Measurements from ENCODE around the gene NCKIPSD.

Gene NCKIPSD

DNA sequence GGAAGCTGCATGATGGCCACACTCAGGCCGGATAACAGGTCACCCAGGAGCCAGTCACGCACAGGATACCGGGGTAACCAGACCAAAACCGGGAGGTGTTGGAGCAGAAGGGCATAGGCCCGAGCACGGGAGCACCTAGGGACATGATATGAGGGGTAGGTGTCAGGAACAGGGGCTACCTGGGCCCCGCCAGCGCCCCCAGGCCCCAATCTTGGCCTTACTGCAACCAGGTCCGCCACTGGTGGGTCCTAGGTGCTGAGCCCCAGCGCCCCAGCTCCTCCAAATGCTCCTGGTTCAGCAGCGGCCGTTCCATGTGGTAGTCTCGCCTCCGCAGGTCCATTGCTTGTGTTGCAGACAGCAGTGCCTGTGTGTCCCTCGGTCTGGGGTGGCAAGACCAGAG is 52.5 kb downstream of the NCKIPSD start:
- H3K27ac ChIP-seq (ENCODE audit: low read depth, low read length): no peak overlapping the region
- no peaks in the 10 kb centered on the region for H3K4me1 ChIP-seq (ENCODE audit: control insufficient read depth, insufficient read depth, low read length)
- H3K27me3 ChIP-seq (ENCODE audit: control insufficient read depth, insufficient read depth, low read length): no peaks in the 10 kb centered on the region
- peaks cover 22% of the 10 kb centered on the region for H3K36me3 ChIP-seq (ENCODE audit: control insufficient read depth, insufficient read depth, low read length)
- H3K4me3 ChIP-seq (ENCODE audit: low read length): no peak overlapping the region
- H3K9ac ChIP-seq (ENCODE audit: low read length): no peak overlapping the region

DNA sequence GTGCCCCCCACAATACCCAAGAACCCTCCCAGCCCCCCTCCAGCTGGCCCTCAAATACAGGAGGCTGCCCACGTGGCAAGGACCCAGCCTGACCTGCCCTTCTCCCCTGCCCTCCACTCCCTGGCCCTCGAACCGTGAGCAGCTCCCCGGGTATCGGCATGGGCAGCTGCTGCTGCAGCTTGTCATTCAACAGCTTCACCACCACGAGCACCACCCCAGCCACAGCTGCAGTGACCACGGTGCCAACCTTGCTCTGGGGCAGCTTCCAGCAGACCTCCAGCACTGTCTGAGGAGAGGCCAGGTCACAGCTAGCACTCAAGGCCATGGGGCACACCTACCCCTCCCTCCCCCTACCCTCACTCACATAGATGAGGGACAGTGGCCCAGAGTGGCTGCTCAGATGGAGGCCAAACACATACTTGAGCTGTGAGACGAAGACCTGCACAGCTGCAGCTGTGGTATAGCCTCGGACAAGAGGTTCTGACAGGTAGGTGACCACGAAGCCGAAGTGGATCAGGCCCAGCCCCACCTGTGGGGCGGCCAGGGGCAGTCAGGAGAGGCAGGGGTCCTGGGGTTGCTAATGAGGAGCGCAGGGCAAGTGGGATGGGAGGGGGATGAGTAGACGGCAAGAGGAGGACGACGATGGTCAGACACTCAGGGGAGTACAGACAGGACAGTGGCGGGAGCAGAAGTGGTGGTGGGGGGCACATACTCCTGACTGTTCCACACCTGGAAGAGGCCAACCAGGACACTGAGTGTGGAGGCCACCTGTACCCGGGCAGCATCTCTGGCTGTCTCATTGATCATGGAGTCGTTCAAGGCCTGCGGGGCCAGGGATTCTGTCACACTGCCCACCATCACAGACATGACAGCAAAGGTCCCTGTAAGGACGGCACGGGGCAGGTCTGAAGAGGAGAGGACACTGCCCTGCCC is 53.9 kb downstream of the NCKIPSD start:
- Histone ChIP-seq H3K27ac (ENCODE audit: low read depth, low read length) (no peak overlapping the region), H3K4me3 (ENCODE audit: low read length) (no peak overlapping the region), H3K9ac (ENCODE audit: low read length) (no peak overlapping the region), H3K36me3 (ENCODE audit: control insufficient read depth, insufficient read depth, low read length) (peaks cover 29% of the 10 kb centered on the region), H3K27me3 (ENCODE audit: control insufficient read depth, insufficient read depth, low read length) (no peaks in the 10 kb centered on the region), H3K4me1 (ENCODE audit: control insufficient read depth, insufficient read depth, low read length) (no peaks in the 10 kb centered on the region)

DNA sequence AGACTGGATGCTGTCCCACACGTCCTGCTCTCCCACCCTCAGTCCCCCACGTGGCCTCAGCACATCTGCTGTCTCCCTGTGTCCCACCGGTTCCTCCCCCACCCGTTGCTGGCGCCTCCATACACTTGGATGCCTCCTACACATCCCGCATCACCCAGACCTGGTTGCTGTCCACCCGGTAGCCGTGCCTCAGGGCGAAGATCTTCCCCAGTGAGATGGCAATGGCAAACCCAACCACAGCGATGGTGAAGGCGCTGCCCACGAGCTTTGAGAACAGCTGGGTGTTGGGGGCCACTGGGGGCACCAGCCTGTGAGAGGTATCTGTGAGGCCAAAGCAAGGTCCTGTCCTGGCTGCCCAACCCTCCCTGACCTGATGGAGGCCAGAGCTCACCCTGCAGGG is 54.9 kb downstream of the NCKIPSD start:
- Histone ChIP-seq H3K9ac (ENCODE audit: low read length) (no peak overlapping the region), H3K4me1 (ENCODE audit: control insufficient read depth, insufficient read depth, low read length) (no peaks in the 10 kb centered on the region), H3K27ac (ENCODE audit: low read depth, low read length) (no peak overlapping the region), H3K27me3 (ENCODE audit: control insufficient read depth, insufficient read depth, low read length) (no peaks in the 10 kb centered on the region), H3K4me3 (ENCODE audit: low read length) (no peak overlapping the region), H3K36me3 (ENCODE audit: control insufficient read depth, insufficient read depth, low read length) (peaks cover 29% of the 10 kb centered on the region)

DNA sequence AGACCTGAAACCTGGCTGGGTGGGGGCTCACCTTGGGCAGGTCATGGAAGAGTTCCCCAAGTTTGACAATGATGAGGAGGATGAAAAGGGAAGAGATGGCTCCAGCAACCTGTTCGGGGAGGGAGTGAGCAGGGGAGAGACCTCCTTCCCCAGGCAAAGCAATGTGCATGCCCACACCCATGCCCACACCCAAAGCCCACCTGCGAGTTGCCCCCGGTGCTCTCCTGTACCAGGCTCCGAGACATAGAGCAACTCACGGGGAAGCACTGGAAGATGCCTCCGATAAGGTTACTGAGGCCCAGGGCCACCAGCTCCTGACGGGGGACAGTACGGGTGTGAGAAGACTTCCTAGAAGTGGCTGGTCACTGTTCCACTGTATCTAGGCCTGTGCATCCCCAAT is 55.3 kb downstream of the NCKIPSD start:
- no peaks in the 10 kb centered on the region for H3K27me3 ChIP-seq (ENCODE audit: control insufficient read depth, insufficient read depth, low read length)
- peaks cover 29% of the 10 kb centered on the region for H3K36me3 ChIP-seq (ENCODE audit: control insufficient read depth, insufficient read depth, low read length)
- H3K27ac ChIP-seq (ENCODE audit: low read depth, low read length): no peak overlapping the region
- H3K4me1 ChIP-seq (ENCODE audit: control insufficient read depth, insufficient read depth, low read length): no peaks in the 10 kb centered on the region
- no peak overlapping the region for H3K9ac ChIP-seq (ENCODE audit: low read length)
- H3K4me3 ChIP-seq (ENCODE audit: low read length): no peak overlapping the region

DNA sequence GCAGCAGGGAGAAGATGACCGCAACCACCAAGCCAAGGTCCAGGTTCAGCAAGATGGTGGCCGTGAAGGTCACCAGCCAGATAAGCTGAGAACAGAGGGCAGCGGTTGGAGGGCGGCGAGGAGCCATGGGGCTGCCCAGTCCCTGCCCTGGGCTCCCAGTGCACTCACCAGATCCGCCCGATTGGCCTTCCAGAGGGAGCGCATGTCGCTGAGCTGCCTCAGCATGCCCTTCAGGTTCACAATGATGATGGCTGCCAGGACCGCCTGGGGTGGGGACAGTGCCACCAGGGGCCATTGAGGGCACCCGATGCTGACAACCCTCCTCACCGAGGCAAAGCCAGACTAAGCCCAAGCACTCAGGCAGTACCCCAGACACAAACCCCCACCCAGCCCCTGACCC is 55.8 kb downstream of the NCKIPSD start:
- Histone ChIP-seq H3K4me3 (ENCODE audit: low read length) (no peak overlapping the region), H3K27ac (ENCODE audit: low read depth, low read length) (no peak overlapping the region), H3K9ac (ENCODE audit: low read length) (no peak overlapping the region), H3K27me3 (ENCODE audit: control insufficient read depth, insufficient read depth, low read length) (no peaks in the 10 kb centered on the region), H3K36me3 (ENCODE audit: control insufficient read depth, insufficient read depth, low read length) (peaks cover 29% of the 10 kb centered on the region), H3K4me1 (ENCODE audit: control insufficient read depth, insufficient read depth, low read length) (no peaks in the 10 kb centered on the region)

DNA sequence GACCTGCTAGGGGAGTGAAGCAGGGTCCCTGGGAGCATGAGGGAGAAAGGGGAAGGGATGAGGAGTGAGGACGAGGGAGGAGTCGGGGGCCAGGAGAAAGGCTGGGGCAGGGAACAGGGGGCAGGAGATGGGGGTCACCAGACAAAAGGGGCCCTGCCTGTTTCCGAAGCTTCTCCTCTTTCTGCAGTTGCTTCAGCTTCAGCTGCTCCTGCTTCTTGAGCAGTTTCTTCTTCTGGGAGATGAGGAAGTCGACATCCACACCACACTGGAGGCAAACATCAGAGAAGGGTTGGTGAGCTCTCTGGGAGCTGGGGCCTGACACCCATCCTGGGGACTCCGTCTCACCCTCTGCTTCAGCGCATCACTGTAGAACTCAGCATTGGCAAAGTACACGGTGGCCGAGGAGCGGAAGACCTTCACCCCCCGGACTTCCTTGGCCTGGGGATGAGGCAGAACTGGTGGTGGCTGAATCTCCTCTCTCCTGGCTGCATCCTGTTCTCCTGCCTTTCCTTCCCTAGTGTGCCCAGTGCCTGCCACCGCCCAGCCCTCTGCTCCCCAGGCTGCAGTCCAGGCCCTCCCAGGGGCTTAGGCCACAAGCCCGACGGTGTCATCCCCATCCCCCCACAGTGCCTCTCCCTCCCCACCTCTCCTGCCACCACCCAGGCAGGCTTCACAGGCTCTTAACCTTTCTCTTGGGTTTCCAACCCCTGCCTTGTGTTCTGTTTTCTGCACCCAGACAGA is 57.3 kb downstream of the NCKIPSD start:
- Histone ChIP-seq H3K27me3 (ENCODE audit: control insufficient read depth, insufficient read depth, low read length) (no peaks in the 10 kb centered on the region), H3K9ac (ENCODE audit: low read length) (no peak overlapping the region), H3K36me3 (ENCODE audit: control insufficient read depth, insufficient read depth, low read length) (peaks cover 29% of the 10 kb centered on the region), H3K4me1 (ENCODE audit: control insufficient read depth, insufficient read depth, low read length) (no peaks in the 10 kb centered on the region), H3K4me3 (ENCODE audit: low read length) (no peak overlapping the region), H3K27ac (ENCODE audit: low read depth, low read length) (no peak overlapping the region)

DNA sequence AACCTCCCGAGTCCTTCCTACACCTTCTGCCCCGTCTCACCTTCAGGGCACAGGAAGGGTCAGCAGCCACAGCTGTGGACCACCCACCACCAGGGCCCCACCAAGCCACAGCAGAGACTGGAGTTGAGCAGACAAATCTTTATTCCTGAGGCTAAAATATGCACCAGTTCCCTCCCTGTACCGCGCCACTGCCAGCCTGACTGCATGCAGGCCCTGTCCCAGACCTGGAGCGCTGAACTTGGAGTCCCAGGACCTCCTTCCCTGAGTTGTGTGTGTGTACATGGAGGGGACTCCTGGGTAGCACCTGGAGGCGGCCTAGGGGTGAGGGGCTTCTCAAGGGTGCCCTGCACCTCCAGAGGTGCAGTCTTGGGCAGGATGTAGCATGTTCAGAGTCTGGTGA is 60.1 kb downstream of the NCKIPSD start:
- no peaks in the 10 kb centered on the region for H3K27me3 ChIP-seq (ENCODE audit: control insufficient read depth, insufficient read depth, low read length)

DNA sequence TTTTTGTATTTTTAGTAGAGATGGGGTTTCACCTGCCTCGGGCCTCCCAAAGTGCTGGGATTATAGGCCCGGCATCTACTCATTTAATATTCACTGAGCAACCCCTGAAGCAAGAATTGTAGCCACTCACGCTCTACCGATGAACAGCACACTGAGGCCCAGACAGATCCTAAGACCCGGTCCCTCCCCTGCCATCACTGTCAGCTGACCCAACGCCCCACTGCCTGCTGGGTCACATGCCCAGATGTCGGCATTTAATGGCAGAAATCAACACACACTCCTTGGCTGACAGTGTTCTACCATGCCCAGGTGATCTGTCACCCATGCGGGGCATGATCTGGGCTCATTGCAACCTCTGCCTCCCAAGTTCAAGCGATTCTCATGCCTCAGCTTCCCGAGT is 60.9 kb downstream of the NCKIPSD start:
- Histone ChIP-seq H3K4me1 (ENCODE audit: control insufficient read depth, insufficient read depth, low read length) (no peaks in the 10 kb centered on the region), H3K36me3 (ENCODE audit: control insufficient read depth, insufficient read depth, low read length) (peaks cover 11% of the 10 kb centered on the region), H3K27ac (ENCODE audit: low read depth, low read length) (no peak overlapping the region), H3K27me3 (ENCODE audit: control insufficient read depth, insufficient read depth, low read length) (no peaks in the 10 kb centered on the region), H3K9ac (ENCODE audit: low read length) (no peak overlapping the region), H3K4me3 (ENCODE audit: low read length) (no peak overlapping the region)

More for the DNA sequence above, 60.1 kb downstream of the NCKIPSD start:
- H3K9ac ChIP-seq (ENCODE audit: low read length): no peak overlapping the region
- no peaks in the 10 kb centered on the region for H3K4me1 ChIP-seq (ENCODE audit: control insufficient read depth, insufficient read depth, low read length)
- H3K4me3 ChIP-seq (ENCODE audit: low read length): no peak overlapping the region
- no peak overlapping the region for H3K27ac ChIP-seq (ENCODE audit: low read depth, low read length)
- H3K36me3 ChIP-seq (ENCODE audit: control insufficient read depth, insufficient read depth, low read length): peaks cover 16% of the 10 kb centered on the region

DNA sequence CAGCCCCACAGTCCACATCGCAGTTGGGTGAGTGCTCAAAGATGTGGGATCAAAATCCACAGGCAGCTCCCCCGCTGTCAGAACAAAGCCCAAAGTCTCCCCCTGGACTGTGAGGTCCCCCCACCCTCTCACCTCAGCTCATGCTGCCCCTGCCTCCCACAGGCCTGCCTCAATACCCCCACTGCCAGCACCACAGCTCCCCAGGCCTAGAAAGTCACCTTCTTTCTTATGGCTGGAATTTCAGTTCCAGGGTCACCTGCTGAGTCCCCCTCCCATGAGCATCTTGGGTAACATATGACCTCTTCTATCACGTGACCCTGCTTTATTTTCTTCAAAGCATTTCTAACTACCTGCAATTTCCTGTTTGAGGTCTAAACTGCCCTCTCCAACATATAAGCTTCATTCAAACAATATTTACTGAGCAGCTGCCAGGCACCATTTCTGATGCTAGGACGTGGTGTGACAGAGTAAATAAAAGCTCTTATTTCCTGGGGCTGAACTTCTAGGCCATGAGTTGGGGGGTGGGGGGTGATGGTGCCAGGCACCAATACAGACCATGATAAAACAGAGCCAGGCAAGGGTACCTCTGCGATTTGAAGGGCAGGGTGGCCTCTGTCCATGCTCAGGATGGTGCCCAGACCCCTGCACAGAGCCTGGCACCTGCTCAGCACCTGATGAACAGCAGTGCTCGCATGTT is 61.7 kb downstream of the NCKIPSD start:
- Histone ChIP-seq H3K27ac (ENCODE audit: low read depth, low read length) (no peak overlapping the region), H3K4me3 (ENCODE audit: low read length) (no peak overlapping the region), H3K27me3 (ENCODE audit: control insufficient read depth, insufficient read depth, low read length) (no peaks in the 10 kb centered on the region), H3K9ac (ENCODE audit: low read length) (no peak overlapping the region), H3K36me3 (ENCODE audit: control insufficient read depth, insufficient read depth, low read length) (peaks cover 10% of the 10 kb centered on the region), H3K4me1 (ENCODE audit: control insufficient read depth, insufficient read depth, low read length) (no peaks in the 10 kb centered on the region)

Data from rectal smooth muscle tissue (tissue), 1 donor.